Heart left ventricle (tissue), 16 donors: ENCODE measurements around the gene BICRAL. TPM values are rescaled to one million over a fixed set of nuclear protein-coding genes. Genes with fewer than 3 reads are reported as not detected.

Experiments used
- ATAC-seq, 4 donors: fragments of 200-7000 bp; cut with Tn5 transposase; one replicate each; pipeline ENCODE4 v1.9.1; 2020 to 2022; ENCODE audit warnings: moderate library complexity in 4 of 4, mild to moderate bottlenecking in 3 of 4, moderate number of reproducible peaks in 1 of 4
- DNase-seq, 5 donors: peaks; one replicate each; pipeline ENCODE4 v3.0.0-alpha.2; 2020
- H3K27ac ChIP-seq, 12 donors: fragments of 200-600 bp; sonication (generic) in 4 of 12; one replicate each; pipeline versions ENCODE4 v1.5.0 to v1.8.0; 2016 to 2022; ENCODE audit warnings: mild to moderate bottlenecking in 2 of 12
- H3K27me3 ChIP-seq, 9 donors: fragments of 200-600 bp; sonication (generic) in 2 of 9; one replicate each; pipeline versions ENCODE4 v1.5.1 to v1.8.0; 2016 to 2022; ENCODE audit warnings: mild to moderate bottlenecking in 3 of 9
- H3K36me3 ChIP-seq, 9 donors: fragments of 200-600 bp; sonication (generic) in 2 of 9; one replicate each; pipeline versions ENCODE4 v1.5.0 to v1.8.0; 2018 to 2022; ENCODE audit warnings: mild to moderate bottlenecking in 2 of 9
- H3K4me1 ChIP-seq, 12 donors: fragments of 200-600 bp; sonication (generic) in 4 of 12; one replicate each; pipeline versions ENCODE4 v1.5.0 to v1.8.0; 2016 to 2022; ENCODE audit warnings: mild to moderate bottlenecking in 3 of 12
- H3K4me3 ChIP-seq, 12 donors: fragments of 200-600 bp; sonication (generic) in 4 of 12; one replicate each; pipeline versions ENCODE4 v1.5.0 to v1.8.0; 2017 to 2022; ENCODE audit warnings: mild to moderate bottlenecking in 9 of 12, moderate library complexity in 4 of 12
- H3K9me3 ChIP-seq, 12 donors: fragments of 200-600 bp; sonication (generic) in 4 of 12; one replicate each; pipeline versions ENCODE4 v1.5.0 to v1.8.0; 2016 to 2022; ENCODE audit warnings: mild to moderate bottlenecking in 1 of 12
- POLR2A ChIP-seq, 2 donors: fragments of 450-650 bp; IDR thresholded peaks; one replicate each; pipeline ENCODE4 v1.6.1; 2017; ENCODE audit warnings: antibody characterized with exemption in 2 of 2, mild to moderate bottlenecking in 2 of 2, moderate library complexity in 2 of 2
- WGBS, 4 donors: extraction: QIAGEN DNeasy Blood & Tissue Kit in 2 of 4; methylation state at CpG; one replicate each; pipeline versions ENCODE4 v1.1.5 to v1.1.7; 2013 to 2018; 5-methylcytosine and 5-hydroxymethylcytosine counted together
- intact Hi-C, 10 donors: fragments of 100-400 bp; cut with DNase I; formaldehyde crosslinking; loops; one replicate each; pipeline versions ENCODE4 v1.11.1 to v1.14.2; 2022
- polyA plus RNA-seq, 2 donors: library from polyadenylated mRNA; stranded (reverse); fragments of 200-250 nt; gene quantifications; one replicate each; pipeline ENCODE4 v1.2.3, GENCODE V29; 2013
- total RNA-seq, 9 donors: library from RNA; depleted of rRNA in 2 of 9; stranded (reverse); fragments of >200 nt in 2 of 9; fragmentation: NEBNext Ultra II Directional in 3 of 9; extraction: Animal tissue kit (Norgen Biotek cat#: 25700) in 3 of 9; gene quantifications; one replicate each; pipeline versions ENCODE4 v1.1.0 to v1.2.4, GENCODE V29; 2016 to 2023
- TF ChIP-seq, protein P1 (sequence below), 12 donors: fragments of 200-600 bp; sonication (generic) in 4 of 12; IDR thresholded peaks; one replicate each; pipeline versions ENCODE4 v1.5.0 to v1.8.0; 2018 to 2022; ENCODE audit warnings: antibody characterized with exemption in 12 of 12, mild to moderate bottlenecking in 5 of 12
- donor health status: ischemic (EF 13 %, LVEDD 7.1; RV severe dilation, severe dysfunction).
- donor health status: healthy with polysubstance abuse.
- donor health status: DM: no; HTN: yes; CAD: no.
- donor health status: DM: no; HTN: no; CAD: no.
- donor health status: ischemic (EF 25% LVEDD 6.9; RV normal size, moderate dysfunction).
- donor health status: ischemic (EF 25% LVEDD 5.7; RV mildly dilated, moderate dysfunction).
- donor health status: healthy.
- donor health status: DM: yes; HTN: yes; CAD: no.
- donor health status: ischemic (EF 35%, LVEDD 5.7; RV mildly dilated, moderate dysfunction).
- donor health status: nonischemic (EF 11% LVEDD 7.7; RV severe dilation, severe dysfunction).
- donor health status: DM: yes; HTN: yes; CAD: no.
- donor health status: PGD.
- donor health status: ischemic (EF 29% LVEDD 5.4; RV normal size, mild dysfunction).
- donor health status: nonischemic (EF 23%, LVEDD 6.1; RV moderate dilation, normal function).

The BICRAL gene
- total and polyA plus RNA-seq, 11 donors = 2.5 to 17.1 (median 11.7) TPM

- Histone ChIP-seq H3K27me3 (no peaks in the 10 kb centered on the region), H3K9me3 (no peaks in the 10 kb centered on the region), H3K4me1 (peaks cover 0 to 37% (median 24%) of the 10 kb centered on the region in 12 donors), H3K36me3 (peaks cover 0 to 3% (median 0%) of the 10 kb centered on the region in 9 donors), H3K4me3 (peak within 1 kb of the TSS; percentile 75 to 99 (median 96)), H3K27ac (peak within 1 kb of the TSS; percentile 85 to 97 (median 94))
- TF ChIP-seq, protein P1, sequence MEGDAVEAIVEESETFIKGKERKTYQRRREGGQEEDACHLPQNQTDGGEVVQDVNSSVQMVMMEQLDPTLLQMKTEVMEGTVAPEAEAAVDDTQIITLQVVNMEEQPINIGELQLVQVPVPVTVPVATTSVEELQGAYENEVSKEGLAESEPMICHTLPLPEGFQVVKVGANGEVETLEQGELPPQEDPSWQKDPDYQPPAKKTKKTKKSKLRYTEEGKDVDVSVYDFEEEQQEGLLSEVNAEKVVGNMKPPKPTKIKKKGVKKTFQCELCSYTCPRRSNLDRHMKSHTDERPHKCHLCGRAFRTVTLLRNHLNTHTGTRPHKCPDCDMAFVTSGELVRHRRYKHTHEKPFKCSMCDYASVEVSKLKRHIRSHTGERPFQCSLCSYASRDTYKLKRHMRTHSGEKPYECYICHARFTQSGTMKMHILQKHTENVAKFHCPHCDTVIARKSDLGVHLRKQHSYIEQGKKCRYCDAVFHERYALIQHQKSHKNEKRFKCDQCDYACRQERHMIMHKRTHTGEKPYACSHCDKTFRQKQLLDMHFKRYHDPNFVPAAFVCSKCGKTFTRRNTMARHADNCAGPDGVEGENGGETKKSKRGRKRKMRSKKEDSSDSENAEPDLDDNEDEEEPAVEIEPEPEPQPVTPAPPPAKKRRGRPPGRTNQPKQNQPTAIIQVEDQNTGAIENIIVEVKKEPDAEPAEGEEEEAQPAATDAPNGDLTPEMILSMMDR (IDR thresholded peaks at IDR 0.05) = no peak
- peak; percentile 79 to 93 for TF ChIP-seq POLR2A (IDR thresholded peaks at IDR 0.05)
- WGBS, 4 donors = 0 to 1% (median 0%) methylated on average over 45 to 57 of the region's 57 CpGs
- intact Hi-C loops = loop anchor here (1.0 to 5.0 kb wide), 9 partner anchors 19 to 133 kb away; partner anchors contain the start of genes BICRAL (in 8 of the 10) and RPL7L1 (in 4 of the 10)
- DNase-seq (peak; percentile 96 to 97 (median 97)), ATAC-seq (peak; percentile 94 to 96 (median 95))
Measured at GRCh38 chr6:42745640-42746462, 36.0 kb upstream of the BICRAL start, which contains the start of gene TBCC. Gene TBCC (minus strand): TSS chr6:42746103. CDS start chr6:42746073, 30 bp downstream.

- H3K27ac ChIP-seq = peak overlapping the region; percentile 85 to 97 (median 94)
- H3K4me1 ChIP-seq = peaks cover 0 to 37% (median 24%) of the 10 kb centered on the region in 12 donors
- peak; percentile 83 to 92 (median 87) for DNase-seq
- peak overlapping the region; percentile 70 to 99 (median 90) for H3K4me3 ChIP-seq
- H3K36me3 ChIP-seq = peaks cover 0 to 3% (median 0%) of the 10 kb centered on the region in 9 donors
- H3K9me3 ChIP-seq = no peaks in the 10 kb centered on the region
- WGBS, 4 donors = 0 to 2% (median 1%) methylated on average over 32 to 55 of the region's 55 CpGs
- H3K27me3 ChIP-seq = no peaks in the 10 kb centered on the region
- intact Hi-C loops = loop anchor here (1.0 to 5.0 kb wide), 9 partner anchors 20 to 133 kb away; partner anchors contain the start of genes BICRAL (in 9 of the 10) and RPL7L1 (in 4 of the 10)
- ATAC-seq = peak; percentile 69 to 84 (median 80)
- peak in 1 of 2 donors; percentile 84 for TF ChIP-seq POLR2A (IDR thresholded peaks at IDR 0.05)
- TF ChIP-seq, protein P1 (IDR thresholded peaks at IDR 0.05) = no peak
Measured at GRCh38 chr6:42746463-42747391, 35.1 kb upstream of the BICRAL start.

GRCh38 chr6:42748203-42748898 is 33.5 kb upstream of the BICRAL start:
- H3K4me1 ChIP-seq = peaks cover 0 to 37% (median 24%) of the 10 kb centered on the region in 12 donors
- intact Hi-C loops = loop anchor here in 5 of 10 donors (5.0 kb wide), 2 partner anchors 34 to 129 kb away; partner anchors contain the start of genes BICRAL (in 3 of the 5) and RPL7L1 (in 2 of the 5)
- H3K4me3 ChIP-seq = peak overlapping the region in 6 of 12 donors; percentile 75 to 99 (median 90)
- DNase-seq = no peak
- H3K27me3 ChIP-seq = no peaks in the 10 kb centered on the region
- no peak for ATAC-seq
- TF ChIP-seq, protein P1 (IDR thresholded peaks at IDR 0.05) = no peak
- no peak for TF ChIP-seq POLR2A (IDR thresholded peaks at IDR 0.05)
- no peaks in the 10 kb centered on the region for H3K9me3 ChIP-seq
- H3K36me3 ChIP-seq = peaks cover 0 to 3% (median 0%) of the 10 kb centered on the region in 9 donors
- WGBS, 4 donors = 65 to 69% (median 68%) methylated on average over 8 of the region's 8 CpGs
- peak overlapping the region in 4 of 12 donors; percentile 11 to 97 (median 90) for H3K27ac ChIP-seq
